Neural progenitor cell (in vitro differentiated cells): ENCODE data around the gene KIAA2012. TPM values are rescaled to one million over a fixed set of nuclear protein-coding genes. Genes with fewer than 3 reads are reported as not detected.

Source experiments
- DNase-seq: peaks from one replicate; pipeline ENCODE4 v3.0.0-alpha.2; 2016; ENCODE audit warnings: low spot score
- H2AFZ ChIP-seq: fragments of 200-600 bp; sonication (generic); replicated peaks from 2 replicates; pipeline ENCODE4 v1.6.1; 2016; ENCODE audit warnings: antibody characterized with exemption
- H3F3A ChIP-seq: fragments of 200-600 bp; sonication (generic); 2 replicates; pipeline ENCODE4 v1.6.1; 2016; ENCODE audit warnings: antibody characterized with exemption, low read depth
- H3K27ac ChIP-seq: fragments of 200-600 bp; sonication (generic); 2 replicates; pipeline ENCODE4 v1.5.1; 2016; ENCODE audit warnings: mild to moderate bottlenecking
- H3K27me3 ChIP-seq: fragments of 200-600 bp; sonication (generic); 2 replicates; pipeline ENCODE4 v1.6.1; 2016; ENCODE audit warnings: mild to moderate bottlenecking, moderate library complexity
- H3K36me3 ChIP-seq: fragments of 200-600 bp; sonication (generic); 2 replicates; pipeline ENCODE4 v1.5.1; 2016
- H3K4me1 ChIP-seq: fragments of 200-600 bp; sonication (generic); 2 replicates; pipeline ENCODE4 v1.6.1; 2016; ENCODE audit warnings: mixed run types
- H3K4me2 ChIP-seq: fragments of 200-600 bp; sonication (generic); 2 replicates; pipeline ENCODE4 v1.6.1; 2016
- H3K4me3 ChIP-seq: fragments of 200-600 bp; sonication (generic); 2 replicates; pipeline ENCODE4 v1.5.1; 2016
- H3K79me2 ChIP-seq: fragments of 200-600 bp; sonication (generic); 2 replicates; pipeline ENCODE4 v1.6.1; 2016; ENCODE audit warnings: low read depth
- H3K9ac ChIP-seq: fragments of 200-600 bp; sonication (generic); 2 replicates; pipeline ENCODE4 v1.6.1; 2016
- H3K9me3 ChIP-seq: fragments of 200-600 bp; sonication (generic); 2 replicates; pipeline ENCODE4 v1.5.1; 2016; ENCODE audit warnings: low read depth
- H4K20me1 ChIP-seq: fragments of 200-600 bp; sonication (generic); 2 replicates; pipeline ENCODE4 v1.6.1; 2016; ENCODE audit warnings: low read depth
- H3K27ac Mint-ChIP-seq: 3 replicates; pipeline ENCODE4 v1.8.0; 2021; ENCODE audit warnings: mixed read lengths
- H3K27me3 Mint-ChIP-seq: 2 replicates; pipeline ENCODE4 v1.8.0; 2022; ENCODE audit warnings: low read depth, mild to moderate bottlenecking, inconsistent platforms, moderate library complexity, mixed read lengths; ENCODE audit not compliant: insufficient read depth
- H3K36me3 Mint-ChIP-seq: 3 replicates; pipeline ENCODE4 v1.8.0; 2021; ENCODE audit warnings: mixed read lengths
- H3K4me1 Mint-ChIP-seq: 3 replicates; pipeline ENCODE4 v1.8.0; 2021; ENCODE audit warnings: mixed read lengths
- H3K4me3 Mint-ChIP-seq: 3 replicates; pipeline ENCODE4 v1.8.0; 2021; ENCODE audit warnings: mild to moderate bottlenecking, moderate library complexity, mixed read lengths
- H3K9me3 Mint-ChIP-seq: 3 replicates; pipeline ENCODE4 v1.8.0; 2020; ENCODE audit warnings: mixed read lengths
- EZH2 ChIP-seq: fragments of 200-600 bp; sonication (generic); IDR thresholded peaks from 2 replicates; pipeline ENCODE4 v1.6.1; 2017; ENCODE audit warnings: antibody characterized with exemption, mild to moderate bottlenecking, moderate library complexity
- EZH2phosphoT487 ChIP-seq: fragments of 200-600 bp; sonication (generic); IDR thresholded peaks from 2 replicates; pipeline ENCODE4 v1.6.1; 2017; ENCODE audit warnings: antibody characterized with exemption
- total RNA-seq: library from RNA; depleted of rRNA; stranded (reverse); fragments of >200 nt; gene quantifications from 2 replicates; pipeline ENCODE4 v1.2.3, GENCODE V29; 2015; ENCODE audit warnings: low replicate concordance
- TF ChIP-seq, protein P1 (sequence below): fragments of 200-600 bp; sonication (generic); IDR thresholded peaks from 2 replicates; pipeline ENCODE4 v1.5.1; 2017; ENCODE audit warnings: antibody characterized with exemption, mild to moderate bottlenecking

Gene KIAA2012
- total RNA-seq, 1 donor from 2014 or later: not detected

DNA sequence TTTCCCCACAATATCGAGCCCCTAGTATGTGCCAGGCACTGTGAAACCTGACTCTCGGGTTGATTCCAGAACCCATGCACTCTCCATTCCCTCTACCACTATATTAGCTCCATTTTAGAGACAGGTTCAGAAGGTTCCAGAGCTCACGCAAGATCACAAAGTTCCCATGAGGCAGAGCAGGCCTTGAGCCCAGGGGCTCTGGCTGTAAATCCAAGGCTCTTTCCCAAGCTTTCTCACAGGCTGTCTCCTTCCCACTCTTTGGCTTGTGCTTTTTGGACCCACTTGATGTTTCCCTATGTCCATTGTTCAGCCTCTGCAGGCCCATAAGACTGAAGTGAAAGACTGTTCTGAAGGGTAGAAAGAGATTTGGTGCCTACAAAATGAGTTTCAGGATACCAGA lies 15.7 kb downstream of the KIAA2012 start:
- Histone ChIP-seq H2AFZ (no peak overlapping the region), H3K4me3 (no peak overlapping the region), H3F3A (peaks cover 11% of the 10 kb centered on the region), H3K36me3 (no peaks in the 10 kb centered on the region), H3K27ac (no peak overlapping the region), H3K9ac (no peak overlapping the region), H3K79me2 (no peaks in the 10 kb centered on the region), H3K4me2 (no peak overlapping the region), H3K9me3 (no peaks in the 10 kb centered on the region), H3K4me1 (peaks cover 23% of the 10 kb centered on the region), H3K27me3 (no peaks in the 10 kb centered on the region), H4K20me1 (no peaks in the 10 kb centered on the region)
- Mint-ChIP-seq H3K4me1 (peaks cover 20% of the 10 kb centered on the region), H3K4me3 (no peak overlapping the region), H3K9me3 (no peaks in the 10 kb centered on the region), H3K27me3 (peaks cover 9% of the 10 kb centered on the region), H3K27ac (no peak overlapping the region), H3K36me3 (no peaks in the 10 kb centered on the region)
- no peak for DNase-seq
- no peak for TF ChIP-seq EZH2phosphoT487
- no peak for TF ChIP-seq EZH2
- TF ChIP-seq, protein P1, sequence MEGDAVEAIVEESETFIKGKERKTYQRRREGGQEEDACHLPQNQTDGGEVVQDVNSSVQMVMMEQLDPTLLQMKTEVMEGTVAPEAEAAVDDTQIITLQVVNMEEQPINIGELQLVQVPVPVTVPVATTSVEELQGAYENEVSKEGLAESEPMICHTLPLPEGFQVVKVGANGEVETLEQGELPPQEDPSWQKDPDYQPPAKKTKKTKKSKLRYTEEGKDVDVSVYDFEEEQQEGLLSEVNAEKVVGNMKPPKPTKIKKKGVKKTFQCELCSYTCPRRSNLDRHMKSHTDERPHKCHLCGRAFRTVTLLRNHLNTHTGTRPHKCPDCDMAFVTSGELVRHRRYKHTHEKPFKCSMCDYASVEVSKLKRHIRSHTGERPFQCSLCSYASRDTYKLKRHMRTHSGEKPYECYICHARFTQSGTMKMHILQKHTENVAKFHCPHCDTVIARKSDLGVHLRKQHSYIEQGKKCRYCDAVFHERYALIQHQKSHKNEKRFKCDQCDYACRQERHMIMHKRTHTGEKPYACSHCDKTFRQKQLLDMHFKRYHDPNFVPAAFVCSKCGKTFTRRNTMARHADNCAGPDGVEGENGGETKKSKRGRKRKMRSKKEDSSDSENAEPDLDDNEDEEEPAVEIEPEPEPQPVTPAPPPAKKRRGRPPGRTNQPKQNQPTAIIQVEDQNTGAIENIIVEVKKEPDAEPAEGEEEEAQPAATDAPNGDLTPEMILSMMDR: no peak

DNA sequence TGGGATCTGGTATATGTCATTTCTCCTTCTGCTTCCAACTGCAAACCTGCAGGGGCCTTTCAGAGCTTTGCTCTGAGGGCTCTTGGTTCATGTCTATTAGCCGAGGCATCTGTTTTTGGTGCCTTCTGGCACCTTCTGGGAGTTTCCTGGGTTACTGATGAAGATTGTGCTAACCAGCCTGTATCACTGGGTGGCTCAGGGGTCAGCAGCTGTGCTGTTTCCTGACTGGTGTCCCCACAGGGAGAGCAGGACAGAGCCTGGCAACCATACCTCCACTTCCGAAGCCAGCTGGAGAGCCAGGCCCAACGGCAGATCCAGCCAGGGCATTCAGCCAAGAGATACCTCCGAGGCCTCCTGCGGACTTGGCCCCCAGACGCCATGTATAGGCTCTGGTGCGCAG lies 17.5 kb downstream of the KIAA2012 start:
- TF ChIP-seq EZH2 (no peak), EZH2phosphoT487 (no peak)
- TF ChIP-seq, protein P1: no peak
- H3K4me1 Mint-ChIP-seq: peaks cover 9% of the 10 kb centered on the region
- no peak for DNase-seq
- no peaks in the 10 kb centered on the region for H3K9me3 ChIP-seq
- H3K4me2 ChIP-seq: no peak overlapping the region
- no peak overlapping the region for H2AFZ ChIP-seq
- H3K9ac ChIP-seq: no peak overlapping the region
- H4K20me1 ChIP-seq: no peaks in the 10 kb centered on the region
- no peaks in the 10 kb centered on the region for H3K36me3 ChIP-seq
- peaks cover 11% of the 10 kb centered on the region for H3K27me3 Mint-ChIP-seq
- H3K79me2 ChIP-seq: no peaks in the 10 kb centered on the region
- H3K4me3 ChIP-seq: no peak overlapping the region
- H3K4me3 Mint-ChIP-seq: no peak overlapping the region
- no peak overlapping the region for H3K27ac Mint-ChIP-seq
- no peak overlapping the region for H3K27ac ChIP-seq
- H3K4me1 ChIP-seq: peaks cover 11% of the 10 kb centered on the region
- H3K9me3 Mint-ChIP-seq: no peaks in the 10 kb centered on the region
- no peaks in the 10 kb centered on the region for H3F3A ChIP-seq
- no peaks in the 10 kb centered on the region for H3K27me3 ChIP-seq
- no peaks in the 10 kb centered on the region for H3K36me3 Mint-ChIP-seq

DNA sequence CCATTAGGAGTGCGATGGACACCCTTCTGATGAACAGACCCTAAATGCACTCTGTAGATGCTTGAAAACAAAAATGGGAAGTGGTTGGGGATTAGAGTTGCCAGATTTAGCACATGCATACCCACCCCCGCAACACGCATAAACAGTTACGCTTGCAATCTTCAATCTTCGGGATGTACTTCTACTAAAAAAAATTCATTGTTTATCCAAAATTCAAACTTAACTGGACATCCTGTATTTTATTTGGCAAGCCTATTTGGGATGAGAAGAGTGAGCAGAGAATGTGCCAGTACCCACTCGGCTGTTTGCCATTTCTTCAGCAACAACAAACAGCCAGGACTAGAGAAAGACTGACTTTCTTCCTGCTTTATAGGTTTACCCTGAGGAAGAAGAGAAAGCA lies 18.4 kb downstream of the KIAA2012 start:
- Mint-ChIP-seq H3K4me3 (peak overlapping the region; percentile 24), H3K36me3 (no peaks in the 10 kb centered on the region), H3K27ac (no peak overlapping the region), H3K27me3 (peaks cover 11% of the 10 kb centered on the region), H3K9me3 (no peaks in the 10 kb centered on the region), H3K4me1 (peaks cover 13% of the 10 kb centered on the region)
- no peak overlapping the region for H3K4me3 ChIP-seq
- TF ChIP-seq, protein P1: no peak
- no peak for TF ChIP-seq EZH2phosphoT487
- TF ChIP-seq EZH2: no peak
- H3K9me3 ChIP-seq: no peaks in the 10 kb centered on the region
- H3K4me1 ChIP-seq: peaks cover 11% of the 10 kb centered on the region
- no peaks in the 10 kb centered on the region for H3F3A ChIP-seq
- no peaks in the 10 kb centered on the region for H3K79me2 ChIP-seq
- no peak overlapping the region for H3K4me2 ChIP-seq
- H3K27ac ChIP-seq: no peak overlapping the region
- H3K9ac ChIP-seq: no peak overlapping the region
- H3K27me3 ChIP-seq: no peaks in the 10 kb centered on the region
- H2AFZ ChIP-seq: no peak overlapping the region
- no peaks in the 10 kb centered on the region for H3K36me3 ChIP-seq
- no peak for DNase-seq
- no peaks in the 10 kb centered on the region for H4K20me1 ChIP-seq
